ENCODE data around the gene ADAMTS15.

Gene ADAMTS15

GRCh38 chr11:130420478-130421198 lies 27.8 kb upstream of the ADAMTS15 start:
- peak; percentile 64 to 70 (median 70) for DNase-seq

GRCh38 chr11:130421199-130421585 lies 27.3 kb upstream of the ADAMTS15 start:
- DNase-seq, result no peak

GRCh38 chr11:130421697-130422096 lies 26.7 kb upstream of the ADAMTS15 start:
- DNase-seq, result no peak

GRCh38 chr11:130422251-130422995 lies 26.0 kb upstream of the ADAMTS15 start:
- no peak for DNase-seq

- no peak for DNase-seq
Observed at GRCh38 chr11:130423541-130424142, 24.8 kb upstream of the ADAMTS15 start.

GRCh38 chr11:130424613-130425140 lies 23.8 kb upstream of the ADAMTS15 start:
- DNase-seq, result no peak

- no peak for DNase-seq
Observed at GRCh38 chr11:130425156-130425555, 23.3 kb upstream of the ADAMTS15 start.

- DNase-seq, result no peak
Observed at GRCh38 chr11:130426223-130426836, 22.1 kb upstream of the ADAMTS15 start.

GRCh38 chr11:130426837-130427341 lies 21.6 kb upstream of the ADAMTS15 start:
- no peak for DNase-seq

GRCh38 chr11:130427581-130428315 lies 20.7 kb upstream of the ADAMTS15 start:
- peak in 1 of 3 donors; percentile 49 for DNase-seq

GRCh38 chr11:130428316-130429119 lies 19.9 kb upstream of the ADAMTS15 start, which contains the start of gene ADAMTS8:
Gene ADAMTS8, minus strand, starts transcription at chr11:130428609. Its CDS starts 323 bp downstream, at chr11:130428286.
- peak in 2 of 3 donors; percentile 26 to 65 for DNase-seq

- DNase-seq, result no peak
Observed at GRCh38 chr11:130429120-130429681, 19.2 kb upstream of the ADAMTS15 start.

- DNase-seq, result no peak
Observed at GRCh38 chr11:130429983-130430382, 18.5 kb upstream of the ADAMTS15 start.

GRCh38 chr11:130431331-130431773 lies 17.1 kb upstream of the ADAMTS15 start:
- DNase-seq, result peak; percentile 73 to 76 (median 74)

GRCh38 chr11:130431801-130432200 lies 16.6 kb upstream of the ADAMTS15 start:
- DNase-seq, result no peak

- no peak for DNase-seq
Observed at GRCh38 chr11:130433357-130433756, 15.1 kb upstream of the ADAMTS15 start.

GRCh38 chr11:130434521-130435223 lies 13.8 kb upstream of the ADAMTS15 start:
- peak; percentile 80 to 88 (median 87) for DNase-seq

- no peak for DNase-seq
Observed at GRCh38 chr11:130435671-130436070, 12.8 kb upstream of the ADAMTS15 start.

- DNase-seq, result no peak
Observed at GRCh38 chr11:130436171-130436570, 12.3 kb upstream of the ADAMTS15 start.

- DNase-seq, result no peak
Observed at GRCh38 chr11:130437848-130438247, 10.6 kb upstream of the ADAMTS15 start.

All from suppressor macrophage treated with lipopolysaccharide for 1 hour (primary cell).